ENCODE data around the gene OR4A5. TPM values are rescaled to one million over a fixed set of nuclear protein-coding genes. Genes with fewer than 3 reads are reported as not detected.
"Not testable (repeated sequence)": the region's sequence is repeated elsewhere in the genome, so short reads cannot be mapped to it uniquely, and the experiment has no call there.

Gene OR4A5
- total RNA-seq (2021; fragmentation: NEBNext Ultra II Directional; extraction: Animal tissue kit (Norgen Biotek cat#: 25700)), result not detected in 2 replicates
- not detected in 2 replicates for polyA plus RNA-seq (2011; rRNA removed)
- not detected for polyA plus RNA-seq (2011; cell fraction: cytosol; rRNA removed)
- not detected for polyA plus RNA-seq (2011; cell fraction: nucleus; rRNA removed)
- polyA plus RNA-seq (2012, experiment 1 of 2), result not detected in 4 replicates
- not detected for polyA plus RNA-seq (2012, experiment 2 of 2)
- not detected for polyA plus RNA-seq (2013, experiment 1 of 2)
- not detected for polyA plus RNA-seq (2013, experiment 2 of 2)
- not detected in 2 replicates for polyA minus RNA-seq (2011; rRNA and poly(A)+ RNA removed)
- polyA minus RNA-seq (2011; cell fraction: cytosol; rRNA and poly(A)+ RNA removed), result not detected
- not detected for polyA minus RNA-seq (2011; cell fraction: nucleus; rRNA and poly(A)+ RNA removed)
- long read RNA-seq, experiment 1, result 0 reads
- long read RNA-seq, experiment 2, result 0 reads

- H2BK20ac ChIP-seq (ENCODE audit: low read length); H4K5ac ChIP-seq (ENCODE audit: insufficient read length, low read depth, low read length); H2BK12ac ChIP-seq (ENCODE audit: low read depth, low read length); H3K79me2 ChIP-seq (ENCODE audit: control insufficient read depth in 1 of 2, insufficient read depth in 2 of 2, low read length in 2 of 2); H3K4me3 ChIP-seq (ENCODE audit: extremely low read depth in 1 of 4, insufficient read depth in 2 of 4, low read depth in 3 of 4, low read length in 4 of 4); H3K56ac ChIP-seq (replicated peaks; ENCODE audit: insufficient read length, low read depth, low read length); H2BK15ac ChIP-seq (ENCODE audit: low read length); H3K4me1 ChIP-seq (replicated peaks in 1 of 4; ENCODE audit: control insufficient read depth in 3 of 4, insufficient read depth in 4 of 4, low read length in 3 of 4); H4K91ac ChIP-seq (replicated peaks; ENCODE audit: insufficient read length, low read length); FAIRE-seq; H4K8ac ChIP-seq (ENCODE audit: extremely low read depth, insufficient read depth, low read length); H3K27ac ChIP-seq (ENCODE audit: low read depth, low read length); H3K4ac ChIP-seq (replicated peaks; ENCODE audit: insufficient read length, low read depth, low read length); POLR2A ChIA-PET (ENCODE audit: partially characterized antibody); H2AFZ ChIP-seq (ENCODE audit: low read length); CTCF ChIA-PET (ENCODE audit: partially characterized antibody); H3K23me2 ChIP-seq (ENCODE audit: low read depth, low read length); H2BK120ac ChIP-seq (replicated peaks; ENCODE audit: low read depth, low read length); H3K4me2 ChIP-seq (ENCODE audit: insufficient read depth in 1 of 2, low read depth in 2 of 2, low read length in 2 of 2); H3K79me1 ChIP-seq (ENCODE audit: low read depth, low read length); H3K14ac ChIP-seq (ENCODE audit: insufficient read length); H3K27me3 ChIP-seq (replicated peaks in 1 of 4; ENCODE audit: control insufficient read depth in 3 of 4, extremely low read depth in 1 of 4, insufficient read depth in 3 of 4, low read length in 3 of 4); H2BK5ac ChIP-seq (ENCODE audit: low read depth, low read length); H3K18ac ChIP-seq (ENCODE audit: extremely low read depth, low read length); H4K20me1 ChIP-seq (replicated peaks in 1 of 2; ENCODE audit: control insufficient read depth in 1 of 2, insufficient read depth in 2 of 2, low read length in 2 of 2); H3K23ac ChIP-seq (ENCODE audit: insufficient read length); H3K36me3 ChIP-seq (ENCODE audit: control insufficient read depth in 2 of 4, insufficient read depth in 4 of 4, low read length in 3 of 4); H2AK5ac ChIP-seq (ENCODE audit: low read depth, low read length); H3K9ac ChIP-seq (replicated peaks in 1 of 4; ENCODE audit: extremely low read depth in 1 of 4, low read depth in 3 of 4, low read length in 3 of 4); DNase-seq (ENCODE audit: low read depth in 1 of 2, low spot score in 2 of 2): not testable (repeated sequence)
- peaks cover 22 to 29% of the 10 kb centered on the region in 2 experiments for H3K9me3 ChIP-seq (ENCODE audit: insufficient read depth in 2 of 2, low read depth in 1 of 2, low read length in 1 of 2)
- WGBS, 2 experiments (ENCODE audit: extremely low coverage in 1 of 2, insufficient coverage in 1 of 2, insufficient read length in 1 of 2, insufficient replicate concordance in 2 of 2, low coverage in 1 of 2, low lambda C conversion rate in 2 of 2, missing lambda C conversion rate in 1 of 2), result 6% methylated on average over 1 of the region's 1 CpG; no CpG with 5 or more reads in 1 of the 2 experiments
Measured at GRCh38 chr11:54706532-54706931, at the start of gene OR4A5. TSS of gene OR4A5 (plus strand) at chr11:54706832. CDS start at chr11:54706885, 53 bp downstream.

- H3K4me2 ChIP-seq (ENCODE audit: insufficient read depth in 1 of 2, low read depth in 2 of 2, low read length in 2 of 2); H4K20me1 ChIP-seq (replicated peaks in 1 of 2; ENCODE audit: control insufficient read depth in 1 of 2, insufficient read depth in 2 of 2, low read length in 2 of 2); H3K27me3 ChIP-seq (replicated peaks in 1 of 4; ENCODE audit: control insufficient read depth in 3 of 4, extremely low read depth in 1 of 4, insufficient read depth in 3 of 4, low read length in 3 of 4); H3K36me3 ChIP-seq (ENCODE audit: control insufficient read depth in 2 of 4, insufficient read depth in 4 of 4, low read length in 3 of 4); FAIRE-seq; H3K18ac ChIP-seq (ENCODE audit: extremely low read depth, low read length); H3K56ac ChIP-seq (replicated peaks; ENCODE audit: insufficient read length, low read depth, low read length); H2AFZ ChIP-seq (ENCODE audit: low read length); DNase-seq (ENCODE audit: low read depth in 1 of 2, low spot score in 2 of 2); CTCF ChIA-PET (ENCODE audit: partially characterized antibody); H2BK12ac ChIP-seq (ENCODE audit: low read depth, low read length); H4K91ac ChIP-seq (replicated peaks; ENCODE audit: insufficient read length, low read length); H2BK120ac ChIP-seq (replicated peaks; ENCODE audit: low read depth, low read length); H3K14ac ChIP-seq (ENCODE audit: insufficient read length); H3K9ac ChIP-seq (replicated peaks in 1 of 4; ENCODE audit: extremely low read depth in 1 of 4, low read depth in 3 of 4, low read length in 3 of 4); H2AK5ac ChIP-seq (ENCODE audit: low read depth, low read length); H2BK20ac ChIP-seq (ENCODE audit: low read length); H4K5ac ChIP-seq (ENCODE audit: insufficient read length, low read depth, low read length); H3K27ac ChIP-seq (ENCODE audit: low read depth, low read length); H3K4me3 ChIP-seq (ENCODE audit: extremely low read depth in 1 of 4, insufficient read depth in 2 of 4, low read depth in 3 of 4, low read length in 4 of 4); H4K8ac ChIP-seq (ENCODE audit: extremely low read depth, insufficient read depth, low read length); POLR2A ChIA-PET (ENCODE audit: partially characterized antibody); H3K23me2 ChIP-seq (ENCODE audit: low read depth, low read length); H2BK15ac ChIP-seq (ENCODE audit: low read length); H3K4ac ChIP-seq (replicated peaks; ENCODE audit: insufficient read length, low read depth, low read length); H3K23ac ChIP-seq (ENCODE audit: insufficient read length); H3K79me2 ChIP-seq (ENCODE audit: control insufficient read depth in 1 of 2, insufficient read depth in 2 of 2, low read length in 2 of 2); H3K79me1 ChIP-seq (ENCODE audit: low read depth, low read length); H3K4me1 ChIP-seq (replicated peaks in 1 of 4; ENCODE audit: control insufficient read depth in 3 of 4, insufficient read depth in 4 of 4, low read length in 3 of 4); H2BK5ac ChIP-seq (ENCODE audit: low read depth, low read length): not testable (repeated sequence)
- peaks cover 36 to 39% of the 10 kb centered on the region in 2 experiments for H3K9me3 ChIP-seq (ENCODE audit: insufficient read depth in 2 of 2, low read depth in 1 of 2, low read length in 1 of 2)
- WGBS, 2 experiments (ENCODE audit: extremely low coverage in 1 of 2, insufficient coverage in 1 of 2, insufficient read length in 1 of 2, insufficient replicate concordance in 2 of 2, low coverage in 1 of 2, low lambda C conversion rate in 2 of 2, missing lambda C conversion rate in 1 of 2), result 88% methylated on average over 5 of the region's 5 CpGs; no CpG with 5 or more reads in 1 of the 2 experiments
Measured at GRCh38 chr11:54720094-54720493, 13.5 kb downstream of the OR4A5 start.

All from H1 (cell line).